SK-N-SH treated with all-trans-retinoic acid at 6 μM for 48 hours (cell line): Measurements from ENCODE around the gene KRT40.

Source experiments
- ATAC-seq: fragments of 200-7000 bp; cut with Tn5 transposase; 3 replicates; pipeline ENCODE4 v1.9.1; 2020; ENCODE audit warnings: mild to moderate bottlenecking, moderate library complexity
- ARNTL ChIP-seq: fragments of 450-650 bp; formaldehyde crosslinking; IDR thresholded peaks from 2 replicates; pipeline ENCODE4 v1.5.0; 2020; ENCODE audit warnings: low read depth, mild to moderate bottlenecking, moderate library complexity, borderline replicate concordance
- CREB5 ChIP-seq: fragments of 250-450 bp; sonication (Bioruptor Pico); IDR thresholded peaks from 2 replicates; pipeline ENCODE4 v1.5.1; 2020; ENCODE audit warnings: low read depth, mild to moderate bottlenecking, moderate library complexity
- CSDC2 ChIP-seq: fragments of 250-450 bp; sonication (Bioruptor Pico); IDR thresholded peaks from 2 replicates; pipeline ENCODE4 v1.5.0; 2020; ENCODE audit warnings: mild to moderate bottlenecking, moderate library complexity
- ESRRG ChIP-seq: fragments of 250-450 bp; sonication (Bioruptor Pico); IDR thresholded peaks from 2 replicates; pipeline ENCODE4 v1.6.1; 2021; ENCODE audit warnings: mild to moderate bottlenecking
- GLIS3 ChIP-seq: fragments of 250-450 bp; sonication (Bioruptor Pico); IDR thresholded peaks from 2 replicates; pipeline ENCODE4 v1.5.0; 2020; ENCODE audit warnings: mild to moderate bottlenecking, moderate library complexity
- ISL1 ChIP-seq: fragments of 250-450 bp; sonication (Bioruptor Pico); IDR thresholded peaks from 2 replicates; pipeline ENCODE4 v2.1.2; 2022; ENCODE audit warnings: mild to moderate bottlenecking, moderate library complexity
- OSR1 ChIP-seq: fragments of 250-450 bp; sonication (Bioruptor Pico); IDR thresholded peaks from 2 replicates; pipeline ENCODE4 v1.8.0; 2022; ENCODE audit warnings: moderate library complexity, mild to moderate bottlenecking, inconsistent platforms
- PATZ1 ChIP-seq: fragments of 250-450 bp; sonication (Bioruptor Pico); IDR thresholded peaks from 2 replicates; pipeline ENCODE4 v1.8.0; 2020; ENCODE audit warnings: mild to moderate bottlenecking, moderate library complexity, borderline replicate concordance
- POU6F1 ChIP-seq: fragments of 250-450 bp; sonication (Bioruptor Pico); IDR thresholded peaks from 2 replicates; pipeline ENCODE4 v1.8.0; 2021; ENCODE audit warnings: low read depth, mild to moderate bottlenecking, moderate library complexity, borderline replicate concordance
- PPARA ChIP-seq: fragments of 250-450 bp; sonication (Bioruptor Pico); IDR thresholded peaks from 2 replicates; pipeline ENCODE4 v1.5.0; 2020; ENCODE audit warnings: mild to moderate bottlenecking, borderline replicate concordance
- RARB ChIP-seq: fragments of 250-450 bp; sonication (Bioruptor Pico); IDR thresholded peaks from 2 replicates; pipeline ENCODE4 v1.8.0; 2021; ENCODE audit warnings: mild to moderate bottlenecking, moderate library complexity
- SNAI2 ChIP-seq: fragments of 250-450 bp; sonication (Bioruptor Pico); IDR thresholded peaks from 2 replicates; pipeline ENCODE4 v1.5.0; 2020; ENCODE audit warnings: mild to moderate bottlenecking, moderate library complexity
- TCF4 ChIP-seq: fragments of 250-450 bp; sonication (Bioruptor Pico); IDR thresholded peaks from 2 replicates; pipeline ENCODE4 v1.8.0; 2021; ENCODE audit warnings: mild to moderate bottlenecking, moderate library complexity, borderline replicate concordance
- TOX ChIP-seq: fragments of 250-450 bp; sonication (Bioruptor Pico); IDR thresholded peaks from 2 replicates; pipeline ENCODE4 v1.8.0; 2021; ENCODE audit warnings: mild to moderate bottlenecking, moderate library complexity, borderline replicate concordance
- ZC3H10 ChIP-seq: fragments of 250-450 bp; sonication (Bioruptor Pico); IDR thresholded peaks from 2 replicates; pipeline ENCODE4 v1.5.1; 2021; ENCODE audit warnings: mild to moderate bottlenecking, moderate library complexity
- ZFP3 ChIP-seq: fragments of 250-450 bp; sonication (Bioruptor Pico); IDR thresholded peaks from 2 replicates; pipeline ENCODE4 v1.5.0; 2020; ENCODE audit warnings: mild to moderate bottlenecking, moderate library complexity
- ZFP30 ChIP-seq: fragments of 450-650 bp; formaldehyde crosslinking; IDR thresholded peaks from 2 replicates; pipeline ENCODE4 v1.5.0; 2022; ENCODE audit warnings: mild to moderate bottlenecking, moderate library complexity
- ZNF565 ChIP-seq: fragments of 450-650 bp; formaldehyde crosslinking; conservative IDR thresholded peaks from 2 replicates; pipeline ENCODE4 v1.5.0; 2020; ENCODE audit warnings: low read depth, mild to moderate bottlenecking, moderate library complexity
- ZNF70 ChIP-seq: fragments of 450-650 bp; formaldehyde crosslinking; IDR thresholded peaks from 2 replicates; pipeline ENCODE4 v1.5.0; 2020; ENCODE audit warnings: mild to moderate bottlenecking, moderate library complexity

KRT40 gene

GRCh38 chr17:40944531-40944930 lies 39.6 kb downstream of the KRT40 start:
- TF ChIP-seq ARNTL (no peak), PATZ1 (CRISPR knock-in tag) (no peak), ISL1 (CRISPR knock-in tag) (no peak), TCF4 (CRISPR knock-in tag) (no peak), PPARA (CRISPR knock-in tag) (no peak), OSR1 (CRISPR knock-in tag) (no peak), ZNF565 (CRISPR knock-in tag) (no peak), ZFP30 (CRISPR knock-in tag) (no peak), ZC3H10 (no peak), GLIS3 (CRISPR knock-in tag) (no peak), ZFP3 (CRISPR knock-in tag) (no peak), CREB5 (no peak), RARB (CRISPR knock-in tag) (no peak), ZNF70 (CRISPR knock-in tag) (no peak)

GRCh38 chr17:40942553-40942952 lies 41.6 kb downstream of the KRT40 start:
- no peak for TF ChIP-seq GLIS3 (CRISPR knock-in tag)
- TF ChIP-seq TCF4 (CRISPR knock-in tag): no peak
- no peak for TF ChIP-seq TOX (CRISPR knock-in tag)
- TF ChIP-seq ESRRG (CRISPR knock-in tag): no peak
- no peak for TF ChIP-seq ZFP3 (CRISPR knock-in tag)
- no peak for TF ChIP-seq ISL1 (CRISPR knock-in tag)
- no peak for TF ChIP-seq SNAI2 (CRISPR knock-in tag)
- TF ChIP-seq OSR1 (CRISPR knock-in tag): no peak
- no peak for TF ChIP-seq PATZ1 (CRISPR knock-in tag)
- TF ChIP-seq ZC3H10: no peak
- ATAC-seq: no peak

More at GRCh38 chr17:40944531-40944930, 39.6 kb downstream of the KRT40 start:
- no peak for ATAC-seq

- TF ChIP-seq ZFP30 (CRISPR knock-in tag) (no peak), TOX (CRISPR knock-in tag) (no peak), CSDC2 (no peak), ZC3H10 (no peak), ZNF565 (CRISPR knock-in tag) (no peak), PATZ1 (CRISPR knock-in tag) (no peak), GLIS3 (CRISPR knock-in tag) (no peak), ARNTL (no peak), CREB5 (no peak), RARB (CRISPR knock-in tag) (no peak), POU6F1 (CRISPR knock-in tag) (no peak), PPARA (CRISPR knock-in tag) (no peak), OSR1 (CRISPR knock-in tag) (no peak), ESRRG (CRISPR knock-in tag) (no peak), TCF4 (CRISPR knock-in tag) (no peak)
- TF ChIP-seq, all 23 proteins: peak for 0
- ATAC-seq: no peak
Observed at GRCh38 chr17:40940266-40940665, 43.9 kb downstream of the KRT40 start.
